ENCODE measurements around the gene ZFYVE21.

ZFYVE21 gene

DNA sequence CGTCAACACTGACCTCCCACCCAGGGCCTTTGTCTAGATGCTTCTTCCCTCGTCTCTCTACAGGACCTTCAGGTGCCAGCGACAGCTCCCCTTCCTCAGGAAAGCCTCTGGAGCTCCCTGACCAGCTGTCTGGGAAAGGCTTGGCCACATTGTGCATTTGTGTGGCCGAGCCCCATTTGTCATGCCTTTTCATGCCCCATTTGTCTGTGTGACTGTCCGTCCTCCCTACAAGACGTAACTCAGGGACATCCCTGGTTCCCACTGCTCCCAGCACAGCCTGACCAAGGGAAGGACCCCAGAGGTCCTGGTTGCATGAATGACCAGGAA is 23.8 kb downstream of the ZFYVE21 start:
- DNase-seq, result no peak

DNA sequence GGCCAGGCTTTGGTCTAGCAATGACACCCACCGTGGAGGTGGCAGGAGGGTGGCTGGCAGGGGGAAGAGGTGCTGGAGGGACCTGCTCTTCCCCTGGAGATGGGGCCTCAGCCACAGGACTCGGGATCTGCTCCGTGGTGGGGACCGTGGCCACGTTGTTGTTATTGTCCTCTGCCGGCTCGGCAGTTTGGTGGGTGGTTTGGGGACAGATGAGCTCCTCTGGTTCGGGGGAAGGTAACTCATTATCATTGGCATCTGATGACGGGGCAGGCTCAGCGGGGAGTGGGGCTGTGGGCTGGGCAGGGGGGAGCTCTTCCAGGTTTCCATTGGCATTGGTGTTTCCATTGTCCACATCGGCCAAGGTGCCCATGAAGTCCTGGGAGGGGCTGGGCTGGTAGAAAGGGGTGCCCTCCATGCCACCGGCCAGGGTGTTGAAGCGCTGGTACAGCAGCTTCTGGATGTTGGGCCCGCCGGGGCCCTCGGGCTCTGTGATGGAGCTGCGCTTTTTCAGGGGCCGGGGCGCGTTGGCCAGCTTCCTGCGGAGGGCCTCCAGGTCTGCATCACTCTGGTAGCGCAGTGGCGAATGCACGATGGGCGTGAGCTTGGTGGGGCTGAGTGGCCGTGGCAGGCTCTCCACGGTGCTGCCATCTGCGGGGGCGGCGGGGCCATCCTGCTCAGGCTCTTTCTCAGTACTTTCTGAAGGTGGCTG is 24.3 kb downstream of the ZFYVE21 start:
- no peak for DNase-seq

DNA sequence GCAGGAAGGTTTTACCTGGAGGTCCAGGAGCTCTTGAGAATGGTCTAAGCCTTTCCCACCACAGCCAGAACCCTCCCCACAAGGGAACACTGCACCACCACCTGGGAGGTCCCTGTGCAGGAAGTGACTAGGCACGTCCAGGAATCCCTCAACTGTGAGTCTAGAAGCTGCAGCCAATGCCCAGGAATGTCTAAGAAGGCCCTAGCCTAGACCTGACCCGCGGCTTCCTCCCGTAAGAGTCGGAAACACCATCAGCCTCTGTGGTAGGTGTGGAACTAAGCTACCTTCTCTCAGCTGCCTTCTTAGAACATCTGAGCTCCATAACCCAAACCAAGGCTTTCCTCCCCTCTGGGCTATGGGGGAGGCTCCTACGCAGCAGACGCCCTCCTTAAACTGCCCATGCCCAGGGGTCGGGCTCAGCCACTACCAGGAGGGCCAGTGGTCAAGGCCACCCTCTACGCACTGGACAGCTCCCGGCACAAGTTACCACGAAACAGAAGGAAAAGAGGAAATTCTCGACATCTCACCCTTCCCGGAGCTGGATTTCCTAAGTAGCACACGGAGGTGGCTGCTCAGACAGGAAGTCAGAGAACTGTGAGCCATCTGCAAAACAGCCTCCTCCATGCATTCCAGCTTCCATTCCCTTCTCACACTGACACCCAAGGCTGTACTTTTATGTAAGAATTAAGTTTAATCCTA is 25.5 kb downstream of the ZFYVE21 start:
- DNase-seq, result no peak

GRCh38 chr14:103741876-103742275 is 26.3 kb downstream of the ZFYVE21 start:
- DNase-seq, result no peak

DNA sequence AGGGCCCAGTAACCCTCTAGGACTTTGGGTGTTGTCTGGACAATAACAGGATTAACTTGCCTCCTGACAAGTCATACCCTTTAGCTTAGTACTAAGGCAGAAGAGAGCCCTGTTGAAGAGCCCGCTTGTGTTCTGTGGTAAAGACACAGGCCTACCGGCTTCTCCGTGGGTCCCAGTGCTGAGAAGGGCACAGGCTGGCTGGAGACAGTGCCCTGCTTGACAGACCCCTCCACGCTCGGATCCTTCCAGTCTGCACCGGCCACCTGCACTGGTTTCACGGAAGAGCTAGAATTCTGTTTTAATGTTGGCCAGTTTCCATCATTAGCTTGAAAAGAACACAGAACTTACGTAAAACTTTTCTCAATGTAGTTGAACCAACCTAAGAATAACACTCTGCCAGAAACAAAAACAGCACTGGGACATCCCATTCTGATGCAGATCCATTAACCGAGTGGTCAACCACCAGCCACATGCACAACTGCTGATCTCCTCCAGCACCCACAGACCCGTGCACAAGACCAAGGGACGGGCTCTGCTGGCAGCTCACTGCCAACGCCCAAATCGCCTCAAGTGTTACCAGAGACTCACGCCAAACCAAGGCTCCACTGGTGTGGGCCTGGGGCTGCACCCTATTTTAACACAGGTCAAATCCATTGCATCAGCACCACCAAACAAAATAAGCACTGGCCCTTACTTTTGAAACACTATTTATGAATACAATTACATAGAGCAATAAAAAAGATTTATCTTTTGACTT is 27.1 kb downstream of the ZFYVE21 start:
- no peak for DNase-seq

- DNase-seq, result no peak
These were observed 28.1 kb downstream of the ZFYVE21 start for GRCh38 chr14:103743691-103744090.

DNA sequence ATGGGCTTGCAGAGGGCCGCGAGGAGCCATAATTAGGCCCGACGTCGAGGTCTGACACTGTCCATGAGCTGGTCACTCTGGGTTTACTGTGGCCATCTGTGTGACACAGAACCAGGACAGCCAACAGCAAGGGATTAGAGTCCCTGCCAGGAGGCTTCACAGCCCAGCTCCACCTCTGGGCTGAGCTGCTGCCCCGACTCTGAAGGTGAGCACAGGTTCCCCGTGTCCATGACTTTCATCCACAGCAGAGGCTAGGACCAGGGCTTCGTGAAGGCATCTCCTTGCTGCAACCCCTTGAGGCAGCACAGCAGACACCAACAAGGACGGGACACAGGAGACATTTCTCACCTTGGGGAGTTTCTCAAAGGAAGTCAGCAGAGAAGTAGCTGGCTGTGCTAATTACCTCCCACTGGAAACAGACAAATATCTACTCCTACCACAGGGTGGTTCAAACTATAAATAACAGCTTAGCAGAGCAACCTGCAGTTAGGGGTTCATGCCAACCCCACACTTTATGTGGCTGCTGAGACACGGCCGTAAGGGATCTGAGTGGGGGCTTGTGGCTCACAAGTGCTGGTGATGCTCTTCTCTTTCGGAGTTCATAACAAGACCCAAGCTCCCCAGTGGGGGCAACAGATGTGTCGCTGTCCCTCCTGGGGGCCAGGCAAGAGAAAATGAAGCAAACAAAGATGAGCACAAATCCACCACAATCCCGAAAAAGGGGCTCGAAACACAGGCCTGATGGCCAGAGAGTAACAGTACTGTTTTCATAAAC is 29.2 kb downstream of the ZFYVE21 start:
- no peak for DNase-seq

- DNase-seq, result no peak
These were observed 29.8 kb downstream of the ZFYVE21 start for GRCh38 chr14:103745424-103745823.

- DNase-seq, result no peak
These were observed 31.1 kb downstream of the ZFYVE21 start for GRCh38 chr14:103746701-103747100.

- DNase-seq, result no peak
These were observed 32.9 kb downstream of the ZFYVE21 start for GRCh38 chr14:103748534-103748857.

- DNase-seq, result no peak
These were observed 33.8 kb downstream of the ZFYVE21 start for GRCh38 chr14:103749452-103749851.

GRCh38 chr14:103749860-103750259 is 34.2 kb downstream of the ZFYVE21 start:
- DNase-seq, result no peak

DNA sequence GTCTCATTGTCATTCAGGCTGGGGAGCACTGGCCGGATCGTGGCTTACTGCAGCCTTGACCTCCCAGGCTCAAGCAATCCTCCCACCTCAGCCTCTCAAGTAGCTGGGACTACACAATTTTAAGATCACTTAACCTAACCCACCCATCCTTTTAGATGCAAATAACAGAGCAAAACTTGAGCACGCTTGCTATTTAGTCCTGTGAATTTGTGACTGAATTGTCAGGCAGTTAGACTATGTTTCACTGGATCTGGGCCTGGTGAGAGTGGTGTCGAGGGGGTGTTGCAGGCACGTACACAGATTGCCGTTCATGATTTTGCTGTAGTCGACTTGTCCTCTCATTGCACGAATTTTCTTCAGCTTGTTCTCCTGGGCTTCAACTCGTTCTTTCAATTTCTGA is 38.2 kb downstream of the ZFYVE21 start:
- no peak for DNase-seq

- DNase-seq, result no peak
These were observed 39.5 kb downstream of the ZFYVE21 start for GRCh38 chr14:103755060-103755459.

DNA sequence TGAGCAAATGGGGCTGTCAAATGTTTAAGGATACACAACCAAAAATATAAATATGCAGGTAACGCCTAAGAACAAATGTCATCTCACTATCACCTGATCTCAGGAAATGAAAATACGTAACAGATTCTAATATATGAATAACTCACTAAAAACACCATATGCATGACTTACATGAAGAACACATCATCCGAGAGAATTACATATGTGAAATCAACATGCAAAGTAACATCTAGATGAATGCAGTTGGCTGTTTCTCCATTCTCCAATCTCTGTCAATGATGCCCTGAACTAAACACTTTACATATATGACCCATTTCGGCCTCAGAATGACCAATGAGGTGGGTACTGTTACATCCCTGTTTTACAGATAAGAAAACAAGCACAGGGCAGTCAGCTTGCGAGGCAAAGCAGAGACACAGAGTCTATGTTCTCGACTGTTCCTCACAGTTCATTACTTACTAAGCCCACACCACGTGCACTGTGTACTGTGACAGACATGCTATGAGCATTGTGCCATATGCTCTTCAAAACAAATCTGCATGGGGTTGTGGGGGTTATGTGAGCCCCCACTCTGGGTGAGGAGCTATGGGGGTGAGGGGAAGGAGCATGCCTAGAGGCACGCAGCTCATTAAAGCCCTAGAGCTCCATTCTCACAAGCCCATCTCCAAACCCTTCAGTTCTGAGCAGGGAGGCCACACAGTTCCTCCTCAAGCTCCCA is 42.6 kb downstream of the ZFYVE21 start:
- DNase-seq, result no peak

DNA sequence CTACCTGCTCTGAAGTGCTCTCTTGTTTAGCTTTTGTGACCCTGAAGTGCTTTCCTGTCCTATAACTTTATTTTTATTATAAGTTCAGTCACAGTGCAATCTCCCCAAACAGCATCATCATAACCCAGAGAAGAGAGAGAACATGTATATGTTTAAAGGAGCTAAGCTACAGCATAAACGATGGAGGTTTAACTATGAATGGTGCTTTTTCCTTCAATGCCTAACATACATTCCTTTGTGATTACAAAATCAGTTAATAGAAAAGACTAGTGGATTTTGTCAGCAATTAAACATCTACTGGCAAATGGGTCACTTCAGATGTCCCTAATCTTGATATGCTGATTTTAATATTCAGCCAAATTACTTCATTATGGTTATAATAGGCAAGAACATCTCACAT is 46.4 kb downstream of the ZFYVE21 start:
- no peak for DNase-seq

DNA sequence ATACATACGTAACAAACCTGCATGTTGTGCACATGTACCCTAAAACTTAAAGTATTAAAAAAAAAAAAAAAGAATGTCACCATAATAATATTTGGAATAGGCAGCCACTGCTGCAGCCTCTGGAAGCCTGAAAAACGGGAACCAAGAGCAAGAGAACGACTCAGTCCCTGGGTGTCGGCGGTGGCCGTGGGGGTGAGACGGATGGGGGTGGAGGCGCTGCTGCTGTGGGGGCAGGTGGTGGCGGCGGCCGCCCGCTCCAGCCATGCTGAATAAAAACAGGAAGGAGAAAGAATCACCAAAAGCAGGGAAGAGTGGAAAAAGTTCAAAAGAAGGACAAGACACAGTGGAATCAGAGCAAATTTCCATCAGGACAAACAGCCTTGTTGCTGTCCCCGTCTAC is 46.9 kb downstream of the ZFYVE21 start:
- DNase-seq, result no peak

DNA sequence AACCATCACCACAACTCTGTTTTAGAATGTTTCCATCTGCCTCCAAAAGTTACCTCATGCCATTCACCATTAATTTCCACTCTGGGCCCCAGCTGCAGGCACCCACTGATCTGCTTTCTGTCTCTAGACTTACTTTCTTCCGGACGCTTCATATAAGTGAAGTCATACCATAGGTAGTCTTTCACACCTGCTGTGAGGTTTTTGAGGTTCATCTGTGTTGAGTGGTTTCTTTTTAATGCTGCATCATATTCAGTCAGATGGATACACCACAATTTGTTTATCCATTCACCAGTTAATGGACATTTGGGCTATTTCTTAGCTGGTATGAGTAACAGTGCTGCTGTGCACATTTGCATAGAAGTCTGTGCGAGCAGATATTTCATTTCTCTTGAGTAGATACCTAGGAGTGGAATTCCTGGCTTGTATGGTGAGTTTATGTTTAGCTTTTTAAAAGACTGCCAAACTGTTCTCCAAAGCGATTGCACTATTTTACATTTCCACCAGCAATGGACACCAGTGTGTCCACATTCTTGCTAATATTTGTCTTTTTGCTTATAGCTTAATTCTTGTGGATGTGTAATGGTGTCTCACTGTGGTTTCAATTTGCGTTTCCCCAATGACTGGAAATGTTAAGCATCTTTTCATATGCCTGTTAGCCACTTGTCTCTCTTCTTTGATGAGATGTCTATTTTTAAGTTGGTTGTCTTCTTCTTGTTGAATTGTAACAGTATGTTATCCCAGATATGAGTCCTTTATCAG is 48.3 kb downstream of the ZFYVE21 start:
- no peak for DNase-seq

- no peak for DNase-seq
These were observed 49.9 kb downstream of the ZFYVE21 start for GRCh38 chr14:103765526-103765925.

DNA sequence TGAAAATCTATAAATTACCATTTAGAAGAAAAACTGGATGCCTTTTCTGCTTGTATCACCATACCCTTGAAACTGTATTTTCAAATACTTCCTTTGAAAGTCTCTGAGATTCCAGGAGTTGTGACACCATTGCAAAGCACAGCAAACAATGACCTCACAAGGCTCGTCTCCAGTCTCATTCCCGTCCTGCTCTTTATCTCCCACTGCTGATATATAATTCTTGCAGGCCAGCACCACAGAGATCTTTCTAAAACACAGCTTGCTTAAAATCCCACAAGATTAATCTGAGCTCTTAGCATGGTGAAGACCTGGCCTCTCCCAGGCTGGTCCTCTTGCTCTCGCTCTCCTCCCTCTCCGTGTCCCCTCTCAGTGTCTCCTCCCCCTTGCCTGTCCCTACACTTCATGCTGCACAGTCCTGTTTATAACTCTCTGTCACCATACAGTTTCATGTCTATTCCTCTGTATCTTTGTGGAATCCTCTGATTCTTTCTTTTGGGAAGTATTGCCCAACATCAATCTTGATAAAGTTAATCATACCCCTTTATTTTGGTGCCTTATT is 51.8 kb downstream of the ZFYVE21 start:
- DNase-seq, result no peak

- no peak for DNase-seq
These were observed 54.9 kb downstream of the ZFYVE21 start for GRCh38 chr14:103770500-103770899.

DNA sequence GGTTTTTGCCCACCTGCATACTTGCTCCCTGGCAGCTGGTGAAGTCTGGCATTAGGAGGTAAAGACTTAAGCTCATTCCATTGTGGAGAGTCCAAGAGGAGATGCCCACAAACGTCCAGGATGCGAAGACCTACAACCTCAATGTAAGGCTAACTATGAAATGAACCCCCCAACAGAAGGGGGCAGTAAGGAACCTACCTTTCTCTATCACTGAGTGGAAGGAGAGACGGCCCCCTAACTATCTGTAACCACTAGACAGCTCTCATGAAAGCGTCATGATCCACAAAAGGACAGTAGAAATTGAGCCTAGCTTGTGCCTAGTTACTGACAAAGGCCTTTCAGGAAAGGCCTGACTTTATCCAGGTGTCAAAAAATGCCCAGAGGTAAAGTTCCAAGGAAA is 55.3 kb downstream of the ZFYVE21 start:
- no peak for DNase-seq

Data from NCI-H1417 treated with DMSO at 0.1 percent for 48 hours (cell line).